Stimulated activated CD8-positive, alpha-beta memory T cell treated with anti-CD3 and anti-CD28 coated beads, Interleukin-4, amount 100 ng/mL, for 24 hours (primary cell): Measurements from ENCODE around the gene PAM16.

Source experiments
- DNase-seq: peaks from one replicate; pipeline ENCODE4 v3.0.0-alpha.2; 2020; ENCODE audit warnings: low read depth

The PAM16 gene

DNA sequence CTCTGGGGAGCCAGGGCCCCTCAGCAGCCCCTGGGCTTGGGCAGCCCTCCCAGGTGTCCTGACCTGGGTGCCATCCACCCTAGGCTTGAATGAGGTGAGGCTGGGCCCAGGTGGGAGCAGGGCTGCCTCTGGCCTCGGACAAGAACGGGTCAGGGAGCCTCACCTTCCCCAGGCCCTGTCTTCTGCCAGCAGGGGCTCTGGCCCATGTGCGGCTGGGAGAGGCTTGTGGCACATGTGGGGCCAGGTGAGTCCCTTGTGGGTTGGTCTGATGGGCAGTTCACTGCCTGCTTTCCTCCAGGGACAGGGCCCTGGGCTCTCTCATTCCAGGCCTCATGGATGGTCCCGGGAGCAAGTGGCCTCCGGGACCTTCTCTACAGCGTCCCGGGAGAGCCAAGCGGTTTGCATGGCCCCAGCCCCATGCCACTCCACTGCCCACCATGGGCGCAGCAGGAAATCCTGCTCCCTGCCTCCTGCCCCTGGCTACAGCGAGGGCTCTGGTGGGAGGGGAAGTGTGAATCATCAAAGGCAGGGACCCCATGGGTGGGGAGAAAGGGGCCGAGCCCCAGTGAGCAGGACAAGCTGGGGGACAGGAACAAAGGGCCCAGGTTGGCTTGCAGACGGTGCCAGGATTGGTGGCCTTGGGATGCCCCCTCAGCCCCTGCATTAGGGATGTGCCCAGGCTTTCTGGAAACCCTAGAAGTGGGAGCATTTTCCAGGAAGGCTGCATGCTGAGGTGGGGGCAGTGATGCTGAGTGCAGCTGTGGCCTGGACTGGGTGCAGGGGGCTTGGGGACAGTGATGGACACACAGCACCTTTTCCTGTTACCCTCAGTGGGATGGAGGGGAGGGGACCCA lies 32.7 kb upstream of the PAM16 start:
- no peak for DNase-seq

DNA sequence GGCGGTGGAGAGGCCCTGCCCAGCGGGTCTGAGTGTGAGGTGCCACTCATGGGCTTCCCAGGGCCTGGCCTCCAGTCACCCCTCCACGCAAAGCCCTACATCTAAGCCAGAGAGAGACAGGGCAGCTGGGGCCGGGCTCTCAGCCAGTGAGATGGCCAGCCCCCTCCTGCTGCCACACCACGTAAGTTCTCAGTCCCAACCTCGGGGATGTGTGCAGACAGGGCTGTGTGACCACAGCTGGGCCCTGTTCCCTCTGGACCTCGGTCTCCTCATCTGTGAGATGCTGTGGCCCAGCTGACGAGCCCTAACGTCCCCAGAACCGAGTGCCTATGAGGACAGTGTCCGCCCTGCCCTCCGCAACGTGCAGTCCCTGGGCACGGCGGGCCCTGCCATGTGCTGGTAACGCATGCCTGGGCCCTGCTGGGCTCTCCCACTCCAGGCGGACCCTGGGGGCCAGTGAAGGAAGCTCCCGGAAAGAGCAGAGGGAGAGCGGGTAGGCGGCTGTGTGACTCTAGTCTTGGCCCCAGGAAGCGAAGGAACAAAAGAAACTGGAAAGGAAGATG lies 31.8 kb upstream of the PAM16 start:
- DNase-seq: no peak

DNA sequence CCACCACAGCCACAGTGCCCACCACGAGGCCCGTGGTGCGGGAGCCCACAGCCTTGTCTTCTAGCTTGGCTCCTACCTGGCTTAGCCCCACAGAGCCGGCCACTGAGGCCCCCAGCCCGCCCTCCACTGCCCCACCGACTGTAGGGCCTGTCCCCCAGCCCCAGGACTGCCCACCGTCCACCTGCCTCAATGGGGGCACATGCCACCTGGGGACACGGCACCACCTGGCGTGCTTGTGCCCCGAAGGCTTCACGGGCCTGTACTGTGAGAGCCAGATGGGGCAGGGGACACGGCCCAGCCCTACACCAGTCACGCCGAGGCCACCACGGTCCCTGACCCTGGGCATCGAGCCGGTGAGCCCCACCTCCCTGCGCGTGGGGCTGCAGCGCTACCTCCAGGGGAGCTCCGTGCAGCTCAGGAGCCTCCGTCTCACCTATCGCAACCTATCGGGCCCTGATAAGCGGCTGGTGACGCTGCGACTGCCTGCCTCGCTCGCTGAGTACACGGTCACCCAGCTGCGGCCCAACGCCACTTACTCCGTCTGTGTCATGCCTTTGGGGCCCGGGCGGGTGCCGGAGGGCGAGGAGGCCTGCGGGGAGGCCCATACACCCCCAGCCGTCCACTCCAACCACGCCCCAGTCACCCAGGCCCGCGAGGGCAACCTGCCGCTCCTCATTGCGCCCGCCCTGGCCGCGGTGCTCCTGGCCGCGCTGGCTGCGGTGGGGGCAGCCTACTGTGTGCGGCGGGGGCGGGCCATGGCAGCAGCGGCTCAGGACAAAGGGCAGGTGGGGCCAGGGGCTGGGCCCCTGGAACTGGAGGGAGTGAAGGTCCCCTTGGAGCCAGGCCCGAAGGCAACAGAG lies 31.0 kb upstream of the PAM16 start:
- no peak for DNase-seq

DNA sequence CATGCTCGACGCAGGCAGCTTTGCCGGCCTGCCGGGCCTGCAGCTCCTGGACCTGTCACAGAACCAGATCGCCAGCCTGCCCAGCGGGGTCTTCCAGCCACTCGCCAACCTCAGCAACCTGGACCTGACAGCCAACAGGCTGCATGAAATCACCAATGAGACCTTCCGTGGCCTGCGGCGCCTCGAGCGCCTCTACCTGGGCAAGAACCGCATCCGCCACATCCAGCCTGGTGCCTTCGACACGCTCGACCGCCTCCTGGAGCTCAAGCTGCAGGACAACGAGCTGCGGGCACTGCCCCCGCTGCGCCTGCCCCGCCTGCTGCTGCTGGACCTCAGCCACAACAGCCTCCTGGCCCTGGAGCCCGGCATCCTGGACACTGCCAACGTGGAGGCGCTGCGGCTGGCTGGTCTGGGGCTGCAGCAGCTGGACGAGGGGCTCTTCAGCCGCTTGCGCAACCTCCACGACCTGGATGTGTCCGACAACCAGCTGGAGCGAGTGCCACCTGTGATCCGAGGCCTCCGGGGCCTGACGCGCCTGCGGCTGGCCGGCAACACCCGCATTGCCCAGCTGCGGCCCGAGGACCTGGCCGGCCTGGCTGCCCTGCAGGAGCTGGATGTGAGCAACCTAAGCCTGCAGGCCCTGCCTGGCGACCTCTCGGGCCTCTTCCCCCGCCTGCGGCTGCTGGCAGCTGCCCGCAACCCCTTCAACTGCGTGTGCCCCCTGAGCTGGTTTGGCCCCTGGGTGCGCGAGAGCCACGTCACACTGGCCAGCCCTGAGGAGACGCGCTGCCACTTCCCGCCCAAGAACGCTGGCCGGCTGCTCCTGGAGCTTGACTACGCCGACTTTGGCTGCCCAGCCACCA lies 30.2 kb upstream of the PAM16 start:
- no peak for DNase-seq

DNA sequence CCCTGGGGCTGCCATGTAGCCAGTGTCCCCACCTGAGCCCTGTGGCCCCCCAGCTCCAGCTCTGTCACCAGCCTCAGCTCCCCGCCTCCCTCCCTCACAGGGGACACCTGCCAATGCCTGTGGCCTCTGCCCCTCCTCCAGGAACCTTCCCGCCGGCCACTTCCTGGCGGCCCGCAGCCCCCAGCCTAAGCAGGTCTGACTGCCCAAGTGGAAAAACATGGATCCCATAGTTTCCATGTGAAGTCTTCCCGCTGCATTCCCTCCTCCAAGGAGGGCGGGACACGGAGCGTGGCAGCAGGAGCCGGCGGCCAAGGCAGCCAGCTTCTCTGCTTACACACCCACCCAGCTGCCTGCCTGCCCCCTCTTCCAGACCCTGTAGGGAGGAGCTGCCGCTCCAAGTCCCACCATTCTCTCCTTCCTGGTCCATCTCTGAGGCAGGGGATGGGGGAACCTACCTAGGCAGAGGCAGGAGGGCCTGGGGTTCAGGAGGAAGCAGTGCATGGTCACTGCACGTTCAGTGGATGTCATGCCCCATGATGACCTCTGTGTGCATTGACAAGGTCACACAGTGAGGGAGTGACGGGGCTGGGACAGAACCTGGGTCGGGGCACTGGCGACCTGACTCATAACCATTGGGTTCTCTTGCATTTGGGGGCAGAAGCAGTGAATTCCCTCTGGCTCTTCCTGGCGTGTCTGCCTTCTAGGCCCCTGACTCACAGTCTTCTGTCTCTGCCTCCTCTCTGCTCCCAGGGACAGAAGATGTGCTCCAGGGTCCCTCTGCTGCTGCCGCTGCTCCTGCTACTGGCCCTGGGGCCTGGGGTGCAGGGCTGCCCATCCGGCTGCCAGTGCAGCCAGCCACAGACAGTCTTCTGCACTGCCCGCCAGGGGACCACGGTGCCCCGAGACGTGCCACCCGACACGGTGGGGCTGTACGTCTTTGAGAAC lies 29.3 kb upstream of the PAM16 start:
- DNase-seq: no peak

DNA sequence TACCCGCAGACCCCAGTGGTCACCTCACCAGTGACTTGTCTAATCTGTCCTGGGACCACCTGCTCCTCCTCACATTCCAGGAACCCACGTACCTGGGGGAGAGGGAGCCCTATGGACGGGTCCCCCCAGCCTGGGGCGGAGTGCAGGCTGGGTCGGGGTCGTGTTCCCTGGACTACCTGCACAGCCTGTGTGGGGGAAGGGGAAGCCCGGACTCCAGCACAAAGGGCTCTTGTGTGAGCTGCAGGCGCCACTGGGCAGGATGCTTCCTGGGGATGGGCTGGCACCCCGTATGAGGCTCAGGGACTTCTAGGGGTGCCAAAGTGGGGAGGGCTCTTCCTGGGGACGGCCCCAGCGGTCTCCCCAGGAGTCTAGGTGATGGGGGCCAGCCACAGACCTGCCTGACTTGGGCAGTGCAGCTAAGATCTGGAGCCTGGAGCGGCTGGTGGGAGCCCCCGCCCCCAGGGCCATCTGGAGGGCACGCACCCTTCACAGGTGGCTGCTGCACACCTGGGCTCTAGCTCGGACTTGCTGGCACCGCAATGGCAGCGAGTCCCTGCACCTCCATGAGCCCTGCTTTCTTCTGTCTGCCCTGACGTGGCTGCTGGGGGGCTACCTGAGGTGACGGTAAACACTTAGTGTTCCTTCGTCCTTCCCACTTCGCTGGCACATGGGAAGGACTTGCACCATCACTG lies 28.0 kb upstream of the PAM16 start:
- DNase-seq: no peak

DNA sequence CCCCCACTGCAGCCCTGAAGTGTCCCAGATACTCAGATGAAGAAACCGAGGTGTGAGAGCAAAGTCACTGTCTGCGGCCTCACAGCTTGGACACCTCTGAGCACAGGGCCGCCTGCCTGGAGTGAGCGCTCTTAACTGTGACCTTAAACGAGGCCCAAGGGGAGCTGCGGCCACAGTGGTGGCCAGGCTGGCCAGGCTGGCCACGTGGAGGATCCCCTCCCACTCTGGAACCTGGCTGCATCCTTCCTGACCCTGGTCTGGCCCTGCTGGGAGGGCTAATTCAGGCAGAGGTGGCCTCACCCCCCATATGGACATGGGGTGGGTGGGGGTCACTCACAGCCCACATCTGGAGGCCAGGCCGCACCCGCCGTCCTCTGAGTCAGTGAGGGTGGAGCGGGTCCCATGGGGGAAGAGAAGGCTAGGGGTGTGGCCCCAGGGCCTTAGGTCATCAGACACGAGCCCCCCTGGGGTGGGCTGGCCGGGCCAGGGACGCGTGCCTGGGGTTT lies 27.1 kb upstream of the PAM16 start:
- no peak for DNase-seq

DNA sequence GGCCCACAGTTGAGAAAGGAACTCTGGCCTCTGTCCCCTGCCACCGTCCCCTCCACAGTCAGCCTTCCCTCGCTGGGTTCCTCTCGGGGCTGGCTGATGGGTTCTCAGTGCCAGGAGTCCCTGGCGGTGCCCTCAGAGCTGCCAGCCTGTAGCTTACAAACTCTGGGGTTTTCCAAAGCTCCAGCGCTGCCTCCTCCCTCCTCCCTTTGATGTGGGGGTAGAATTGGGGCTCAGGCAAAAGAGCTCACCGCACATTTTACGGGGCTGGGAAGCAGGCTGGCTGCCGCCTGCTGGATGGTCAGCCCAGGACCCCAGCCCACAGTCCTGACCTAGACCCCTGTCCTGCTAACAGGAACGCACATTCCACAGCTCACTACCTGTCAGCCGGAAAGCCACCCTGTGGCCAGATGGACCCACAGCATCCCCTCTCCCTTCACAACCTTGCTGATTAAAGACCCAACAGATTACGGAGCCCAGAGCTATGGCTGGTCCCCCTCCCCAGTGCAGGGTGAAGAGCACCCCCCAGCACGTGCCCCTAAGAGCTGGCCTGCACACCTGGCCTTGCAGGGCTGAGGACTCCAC lies 26.5 kb upstream of the PAM16 start:
- no peak for DNase-seq

DNA sequence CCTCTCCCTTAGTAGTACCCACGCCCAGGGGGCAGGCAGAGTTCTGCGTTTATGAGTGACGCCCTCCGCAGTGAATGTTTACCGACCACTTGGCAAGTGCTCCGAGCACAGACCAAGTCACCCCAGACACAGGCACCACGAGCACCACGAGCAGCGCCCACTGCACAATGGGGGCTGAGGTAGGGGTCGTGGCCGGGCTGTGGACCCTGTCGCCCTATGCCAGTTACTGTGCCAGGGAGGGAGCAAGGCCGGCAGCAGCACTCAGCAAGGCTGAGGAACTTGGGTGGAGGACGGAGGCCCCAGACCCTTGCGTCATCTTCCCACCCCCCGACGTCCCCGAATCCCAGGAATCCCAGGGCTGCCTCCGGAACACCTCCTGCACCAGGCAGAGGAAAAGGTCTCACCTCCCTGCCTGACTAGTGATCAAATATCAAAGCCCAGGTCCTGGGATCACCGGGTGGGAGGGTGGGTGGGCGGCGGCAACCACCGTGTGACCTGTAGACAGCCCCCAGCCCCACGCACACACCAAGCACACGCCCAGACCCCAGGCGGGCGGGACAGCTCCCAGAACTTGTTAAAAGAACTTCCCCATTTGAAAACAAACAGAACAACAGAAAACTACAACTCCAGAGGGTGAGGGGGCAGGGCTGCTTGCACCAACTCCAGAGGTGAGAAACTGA lies 25.9 kb upstream of the PAM16 start:
- no peak for DNase-seq

DNA sequence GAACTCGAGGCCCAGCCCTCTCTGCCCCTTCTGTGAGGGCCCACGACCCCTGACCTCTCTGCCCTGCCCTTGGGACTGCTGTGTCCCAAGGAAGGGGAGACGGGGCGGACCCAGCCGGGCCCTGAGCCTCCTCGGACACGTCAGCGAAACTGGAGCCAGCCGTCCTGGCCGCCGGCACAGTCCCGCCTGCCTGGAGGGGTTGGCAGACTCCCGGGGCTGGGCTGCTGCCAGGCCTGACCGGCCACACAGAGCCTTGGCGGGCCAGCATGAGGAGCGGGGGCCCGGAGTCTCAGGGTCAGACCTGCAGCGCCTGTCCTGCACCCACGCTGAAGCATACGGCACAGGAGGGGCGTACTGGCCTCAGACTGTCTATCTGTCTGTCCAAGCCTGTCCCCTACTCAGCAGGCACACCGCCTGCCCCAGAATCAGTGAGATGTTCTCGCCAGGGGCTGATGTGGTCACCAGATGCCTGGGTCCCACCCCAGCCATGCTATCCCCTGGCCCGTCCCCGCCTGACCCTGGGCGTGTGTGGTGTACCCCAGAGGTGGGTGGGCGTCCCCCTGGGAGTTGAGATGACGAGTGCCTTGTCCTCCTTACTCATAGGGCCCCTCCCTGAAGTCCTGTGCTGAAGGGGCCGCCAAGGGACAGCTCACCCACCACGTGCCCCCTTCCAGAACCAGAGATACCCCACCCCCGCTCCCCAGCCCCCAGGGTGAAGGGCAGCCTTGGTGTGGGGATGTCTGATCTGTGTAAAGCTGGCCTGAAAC lies 25.2 kb upstream of the PAM16 start:
- no peak for DNase-seq

DNA sequence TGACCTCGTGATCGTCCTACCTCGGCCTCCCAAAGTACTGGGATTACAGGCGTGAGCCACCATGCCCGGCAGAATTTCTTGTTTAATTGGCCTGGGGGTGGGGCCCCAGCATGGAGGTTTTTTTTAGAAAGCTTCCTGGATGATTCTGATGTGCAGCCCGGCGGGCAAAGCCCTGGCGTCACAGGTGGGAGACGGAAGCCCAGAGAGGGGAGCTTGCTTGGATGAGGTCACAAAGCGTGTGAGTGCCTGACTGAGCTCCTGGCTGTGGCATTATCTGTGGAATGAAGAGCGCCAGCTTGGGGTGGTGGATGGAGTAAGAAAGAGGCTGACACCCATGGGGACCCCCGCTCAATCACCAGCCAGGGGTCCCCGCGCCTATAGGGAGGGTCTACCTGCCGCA lies 24.6 kb upstream of the PAM16 start:
- no peak for DNase-seq

DNA sequence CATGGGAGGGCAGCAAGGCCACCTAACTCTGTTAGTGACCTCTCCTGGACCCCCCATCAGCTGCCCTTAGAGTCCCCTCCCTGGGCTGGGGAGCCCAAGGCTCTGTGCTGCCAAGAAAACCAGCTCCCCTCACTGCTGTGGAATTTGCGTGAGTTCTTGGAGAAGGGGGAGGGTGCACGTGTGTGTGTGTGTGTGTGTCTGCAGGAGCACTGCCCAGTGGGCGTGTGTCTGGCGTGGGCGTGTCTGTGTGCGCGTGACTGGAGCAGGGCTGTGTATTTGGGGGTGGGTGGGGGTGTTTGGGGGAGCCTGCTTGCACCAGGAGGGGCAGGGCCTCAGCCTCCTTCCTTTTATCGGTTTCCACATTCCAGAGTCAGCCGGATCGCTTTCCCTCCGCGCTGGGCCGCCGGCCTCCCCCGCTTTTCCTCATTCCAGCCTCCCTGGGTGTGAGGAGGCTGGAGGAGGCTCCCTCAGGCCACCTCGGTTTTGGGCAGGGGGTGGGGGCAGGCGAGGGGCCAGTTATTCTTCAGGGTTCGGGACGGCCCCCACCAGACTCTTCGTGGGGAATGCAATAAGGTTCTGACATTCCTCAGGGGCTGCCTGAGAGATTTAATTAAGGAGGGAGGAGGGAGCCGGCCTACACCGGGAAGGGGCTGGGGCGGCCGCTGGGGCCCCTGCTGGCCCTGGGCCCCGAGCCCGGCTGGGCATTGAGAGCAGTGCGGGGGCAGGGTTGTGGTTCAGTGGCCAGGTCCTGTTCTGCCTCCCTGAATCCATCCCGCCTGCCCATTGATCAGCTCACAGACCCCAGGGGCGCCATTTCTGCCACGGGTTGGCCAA lies 23.0 kb upstream of the PAM16 start:
- no peak for DNase-seq

DNA sequence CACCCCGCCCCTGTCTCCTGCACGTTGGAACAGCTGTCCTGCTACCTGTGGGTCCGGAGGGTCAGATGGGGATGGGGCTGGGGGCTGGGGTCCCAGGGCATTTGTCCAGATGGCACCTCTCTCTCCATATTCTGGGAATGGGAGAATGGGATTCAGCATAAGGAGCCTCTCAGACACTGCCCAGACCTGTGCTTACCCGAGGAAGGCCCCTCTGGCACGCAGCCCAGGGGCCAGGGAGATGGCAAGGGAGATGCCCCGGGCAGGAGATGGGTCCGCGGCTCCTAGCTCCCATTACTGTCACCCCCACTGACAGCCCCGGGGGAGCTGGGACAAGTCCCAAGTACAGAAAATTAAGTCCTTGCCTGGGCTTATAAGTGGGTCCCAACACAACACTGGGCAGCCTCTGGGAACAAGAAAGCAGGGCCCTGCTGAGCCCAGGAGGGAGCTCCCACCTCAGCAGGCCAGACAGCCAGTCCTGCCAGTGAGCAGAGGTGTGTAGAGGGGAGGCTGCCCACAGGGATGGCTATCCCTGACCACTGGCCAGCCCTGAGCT lies 22.3 kb upstream of the PAM16 start:
- no peak for DNase-seq

DNA sequence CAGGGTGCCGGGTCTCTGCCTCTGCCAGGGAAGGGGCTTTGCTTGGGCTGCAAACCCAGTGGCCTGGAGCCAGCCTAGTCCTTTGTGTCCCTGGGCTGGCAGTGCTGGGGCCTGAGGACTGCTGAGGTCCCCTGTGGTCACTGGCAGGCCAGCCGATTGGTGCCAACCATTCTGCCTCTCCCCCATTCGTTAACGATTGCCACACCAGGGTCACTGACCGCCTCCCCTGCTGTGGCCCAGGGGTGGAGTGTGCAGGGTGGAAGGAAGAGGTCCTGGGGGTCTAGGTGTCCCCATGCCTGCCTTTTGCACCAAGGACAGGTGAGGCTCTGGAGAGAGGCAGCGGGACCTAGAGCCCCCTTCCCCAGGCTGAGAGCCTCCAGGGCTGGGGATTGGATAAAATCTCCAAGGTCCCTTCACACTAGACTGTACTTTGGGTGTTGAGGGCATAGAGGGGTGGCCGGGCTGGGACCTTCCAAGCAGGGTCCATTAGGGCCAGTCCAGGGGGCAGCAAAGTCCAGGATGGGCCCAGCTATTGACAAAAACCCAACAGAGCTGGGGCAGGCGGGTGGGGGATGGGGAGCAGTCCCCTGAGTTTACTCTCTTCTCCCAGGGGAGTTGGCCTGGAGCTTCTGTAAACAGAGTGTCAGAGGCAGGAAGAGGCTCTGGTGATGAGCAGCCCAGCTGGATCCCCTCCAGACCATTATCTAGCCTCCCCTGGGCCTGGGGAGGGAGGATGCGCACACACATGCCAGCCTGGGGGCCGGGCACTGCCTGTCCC lies 21.6 kb upstream of the PAM16 start:
- no peak for DNase-seq

DNA sequence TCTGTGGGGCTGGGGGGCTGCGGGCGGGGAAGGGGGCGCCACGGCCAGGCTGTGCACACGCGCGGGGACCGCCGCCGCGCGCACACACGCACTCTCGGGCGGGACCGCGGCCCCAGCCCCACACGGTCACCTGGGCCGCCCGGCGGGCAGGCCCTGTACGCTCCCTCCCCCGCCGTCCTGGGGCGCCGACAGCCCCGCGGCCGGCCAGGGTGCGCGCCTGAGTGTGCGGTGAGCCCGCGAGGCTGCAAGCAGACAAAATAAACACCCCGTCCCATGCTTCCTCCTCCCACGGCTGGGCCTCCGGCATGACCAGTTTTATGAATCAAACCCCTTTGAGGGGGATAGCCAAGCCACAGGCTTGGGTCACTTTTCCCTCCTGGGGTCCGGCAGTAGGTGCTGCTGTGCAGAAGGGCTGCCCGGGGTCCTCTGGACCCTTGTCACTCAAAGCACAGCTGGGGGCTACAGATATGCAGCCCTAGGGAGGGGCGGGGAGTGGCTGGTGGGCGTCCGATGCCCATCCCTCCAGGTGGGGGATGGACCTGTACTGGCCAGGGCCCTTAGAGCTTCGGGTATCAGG lies 21.0 kb upstream of the PAM16 start:
- DNase-seq: no peak
